ENCODE data around the gene YAF2.
"Not testable (repeated sequence)": the region's sequence is repeated elsewhere in the genome, so short reads cannot be mapped to it uniquely, and the experiment has no call there.

The YAF2 gene

DNA sequence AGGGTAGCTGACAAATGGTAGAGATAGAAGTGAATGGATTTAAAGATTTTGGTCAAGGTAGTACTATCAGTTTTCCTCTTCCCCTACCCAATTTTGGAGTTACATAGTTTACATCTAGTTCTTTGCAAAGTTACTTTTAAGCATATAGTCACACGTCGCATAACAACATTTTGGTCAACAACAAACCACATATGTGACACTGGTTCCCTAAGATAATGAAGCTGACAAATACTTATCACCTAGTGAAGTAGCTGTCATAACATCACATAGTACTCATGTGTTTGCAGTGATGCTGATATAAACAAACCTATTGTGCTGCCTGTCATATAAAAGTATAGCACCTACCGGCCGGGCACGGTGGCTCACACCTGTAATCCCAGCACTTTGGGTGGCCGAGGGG is 45.4 kb downstream of the YAF2 start:
- DNase-seq = no peak

DNA sequence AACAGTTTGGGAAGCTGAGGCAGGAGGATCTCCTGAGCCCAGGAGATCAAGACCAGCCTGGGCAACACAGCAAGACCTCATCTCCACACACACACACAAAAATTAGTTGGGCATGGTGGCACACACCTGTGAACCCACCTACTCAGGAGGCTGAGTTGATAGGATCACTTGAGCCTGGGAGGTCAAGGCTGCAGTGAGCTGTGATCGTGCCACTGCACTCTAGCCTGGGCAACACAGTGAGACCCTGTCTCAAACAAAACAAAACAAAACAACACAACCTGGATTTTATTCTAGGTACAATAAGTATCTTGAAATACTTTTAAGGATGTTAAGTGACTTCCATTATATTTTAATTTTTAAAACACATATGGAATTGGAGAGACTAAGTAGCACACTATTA is 45.8 kb downstream of the YAF2 start:
- DNase-seq = no peak

DNA sequence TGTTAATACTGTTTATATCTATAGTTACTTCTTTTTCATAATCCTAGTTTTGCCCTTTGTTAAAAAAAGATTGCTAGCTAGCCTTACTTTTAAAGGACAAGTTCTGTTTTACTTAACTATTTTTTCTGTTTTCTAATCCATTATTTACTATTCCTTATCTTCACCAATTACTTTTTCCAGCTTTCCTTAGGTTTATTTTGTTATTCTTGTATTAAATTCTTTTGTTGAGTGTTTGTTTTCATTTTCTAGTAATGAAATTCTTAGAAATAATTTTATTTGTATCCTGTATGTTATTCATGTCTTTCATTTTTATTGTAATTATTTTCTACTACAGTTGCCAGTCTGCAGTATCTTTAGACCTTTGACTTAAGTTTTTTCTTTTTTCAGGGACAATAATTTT is 47.7 kb downstream of the YAF2 start:
- no peak for DNase-seq

DNA sequence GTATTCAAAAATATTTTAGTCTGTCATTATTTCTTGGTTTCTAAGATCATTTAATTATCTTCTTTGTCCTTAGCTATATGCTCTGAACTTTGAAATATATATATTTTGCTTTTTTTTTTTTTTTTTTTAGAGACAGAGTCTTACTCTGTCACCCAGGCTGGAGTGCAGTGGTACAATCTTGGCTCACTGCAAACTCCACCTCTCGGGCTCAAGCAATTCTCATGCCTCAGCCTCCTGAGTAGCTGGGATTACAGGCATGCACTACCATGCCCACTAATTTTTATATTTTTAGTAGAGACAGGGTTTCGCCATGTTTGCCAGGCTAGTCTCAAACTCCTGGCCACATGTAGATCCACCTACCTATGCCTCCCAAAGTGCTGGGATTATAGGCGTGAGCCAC is 49.8 kb downstream of the YAF2 start:
- not testable (repeated sequence) for DNase-seq

DNA sequence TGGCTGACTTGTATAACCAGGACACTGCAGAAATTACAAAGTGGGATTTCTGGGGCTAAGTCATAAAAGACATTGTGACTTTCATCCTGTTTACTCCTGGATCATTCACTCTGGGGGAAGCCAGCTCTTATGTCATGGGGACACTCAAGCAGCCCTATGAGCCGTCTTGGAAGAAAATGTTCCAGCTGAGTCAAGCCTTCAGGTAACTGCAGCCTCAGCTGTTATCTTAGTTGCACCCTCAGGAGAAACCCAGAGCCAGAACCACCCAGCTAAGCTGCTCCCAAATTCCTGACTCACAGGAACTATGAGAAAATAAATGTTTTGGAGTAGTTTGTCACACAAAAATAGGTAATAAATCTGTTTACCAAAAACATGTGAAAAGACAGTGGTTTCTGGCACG is 50.2 kb downstream of the YAF2 start:
- no peak for DNase-seq

DNA sequence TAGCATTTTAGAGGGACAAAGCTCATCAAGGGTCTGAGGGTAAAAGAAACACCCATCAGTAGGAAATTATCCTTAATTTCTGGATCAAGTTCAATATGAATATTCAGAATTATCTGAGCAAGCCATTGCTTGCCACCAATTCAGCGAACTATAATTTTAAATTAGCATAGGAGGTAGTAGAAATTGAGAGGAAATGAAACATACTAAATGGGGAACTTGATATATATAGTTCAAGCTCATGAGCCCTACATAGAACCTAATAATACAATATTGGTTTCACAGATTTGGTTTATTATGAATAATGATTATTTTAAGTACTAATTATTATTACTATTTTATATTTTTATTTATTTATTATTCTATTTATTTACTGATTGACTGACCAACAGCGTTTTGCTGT is 51.3 kb downstream of the YAF2 start:
- no peak for DNase-seq

DNA sequence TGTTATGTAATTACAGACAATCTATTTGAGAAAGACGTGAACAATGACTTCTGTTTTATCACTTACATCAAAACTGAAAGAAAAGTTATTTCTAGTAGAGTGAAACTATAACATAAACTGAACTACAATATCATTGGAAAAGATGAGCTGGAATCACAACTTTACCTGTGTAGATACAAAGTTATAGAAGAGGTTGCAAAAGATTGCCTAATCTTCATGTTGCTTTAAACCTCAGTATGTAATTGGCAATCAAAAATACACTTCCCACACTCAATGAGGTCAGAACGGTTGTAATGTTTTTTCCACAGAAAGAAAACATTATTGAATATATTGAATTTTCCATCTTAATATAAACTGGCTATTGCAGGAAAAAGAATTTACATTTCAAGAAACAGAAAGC is 55.7 kb downstream of the YAF2 start:
- no peak for DNase-seq

DNA sequence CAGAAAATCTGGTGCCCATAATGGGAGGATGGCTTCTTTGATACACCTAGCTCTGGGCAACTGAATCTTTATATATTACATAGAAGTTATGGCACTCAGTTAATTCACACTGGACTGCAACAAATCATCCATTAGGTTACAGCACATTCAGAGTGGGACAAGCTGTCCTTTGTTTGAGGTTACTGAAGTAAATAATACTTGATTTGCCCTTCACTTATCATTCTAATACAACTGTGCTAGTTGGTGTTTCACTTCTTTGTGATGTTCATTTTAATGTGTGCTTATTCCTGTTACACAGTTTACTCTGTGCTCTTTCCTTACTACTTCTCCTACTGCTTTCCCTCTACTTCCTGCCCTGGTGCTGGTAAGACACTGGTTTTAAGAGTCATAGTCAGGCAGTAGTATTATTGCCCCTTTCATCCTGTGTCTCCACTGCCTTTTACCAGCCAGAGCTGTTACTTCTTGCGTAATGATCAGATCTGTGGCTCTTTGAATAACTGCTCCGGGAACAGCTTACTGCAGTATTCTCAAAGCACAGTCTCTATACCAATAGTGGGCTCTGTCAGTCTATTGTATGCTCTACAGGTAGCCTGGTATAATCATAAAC is 57.0 kb downstream of the YAF2 start:
- no peak for DNase-seq

DNA sequence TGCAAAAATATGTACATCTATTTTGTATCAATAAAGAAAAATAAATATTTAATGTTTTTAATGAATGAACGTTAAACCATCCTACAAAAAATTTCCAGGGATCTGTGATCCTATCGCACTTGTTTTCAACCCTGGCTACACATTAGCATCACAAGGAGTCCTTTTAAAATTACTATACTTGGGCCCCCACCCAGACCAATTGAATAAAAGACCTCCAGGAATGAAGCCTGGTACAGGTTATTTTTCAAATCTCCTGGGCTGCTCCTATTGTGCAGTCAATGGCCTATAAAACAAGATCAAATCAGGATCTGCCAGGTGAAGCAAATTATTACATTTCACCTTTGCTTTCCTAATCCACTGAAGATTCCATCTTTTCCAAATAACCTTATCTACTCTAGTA is 59.9 kb downstream of the YAF2 start:
- DNase-seq = no peak

DNA sequence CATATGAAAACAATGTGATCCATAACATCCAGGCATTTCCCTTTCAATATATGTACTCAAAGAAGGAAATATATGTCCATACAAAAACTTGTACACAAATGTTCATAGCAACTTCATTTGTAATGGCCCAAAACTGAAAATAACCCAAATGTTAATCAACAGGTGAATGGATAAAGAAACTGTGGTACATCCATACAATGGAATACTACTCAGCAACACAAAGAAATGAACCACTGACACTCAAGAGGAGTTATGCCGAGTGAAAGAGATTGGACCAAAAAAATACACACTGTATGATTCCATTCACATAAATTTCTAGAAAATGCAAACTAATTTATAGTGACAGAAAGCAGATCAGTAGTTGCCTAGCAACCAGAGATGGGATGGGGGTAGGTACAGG is 63.1 kb downstream of the YAF2 start:
- no peak for DNase-seq

DNA sequence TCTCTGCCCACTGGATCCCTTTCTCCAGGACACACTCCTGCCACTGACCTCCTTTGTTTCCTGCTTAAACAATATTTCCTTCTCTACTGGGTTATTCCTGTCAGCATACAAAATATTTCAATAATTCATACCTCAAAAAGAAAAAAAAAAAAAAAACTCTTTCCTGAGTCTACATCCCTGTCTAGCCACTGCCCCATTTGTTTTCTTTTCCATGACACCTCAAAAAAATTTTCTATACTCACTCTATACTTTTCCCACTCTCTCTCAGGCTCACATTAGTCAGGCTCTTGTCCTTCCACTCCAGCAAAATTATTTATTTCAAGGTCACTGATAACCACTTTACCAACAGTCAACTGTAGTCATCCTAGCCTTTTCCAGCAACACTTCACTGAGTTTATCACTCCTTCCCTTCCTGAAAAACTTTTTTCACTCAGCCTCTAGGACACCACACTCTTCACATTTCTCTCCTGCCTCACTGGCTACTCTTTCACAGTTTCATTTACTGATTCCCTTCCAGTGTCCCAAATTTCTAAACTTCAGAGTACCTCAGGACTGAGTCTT is 64.0 kb downstream of the YAF2 start:
- DNase-seq = no peak

DNA sequence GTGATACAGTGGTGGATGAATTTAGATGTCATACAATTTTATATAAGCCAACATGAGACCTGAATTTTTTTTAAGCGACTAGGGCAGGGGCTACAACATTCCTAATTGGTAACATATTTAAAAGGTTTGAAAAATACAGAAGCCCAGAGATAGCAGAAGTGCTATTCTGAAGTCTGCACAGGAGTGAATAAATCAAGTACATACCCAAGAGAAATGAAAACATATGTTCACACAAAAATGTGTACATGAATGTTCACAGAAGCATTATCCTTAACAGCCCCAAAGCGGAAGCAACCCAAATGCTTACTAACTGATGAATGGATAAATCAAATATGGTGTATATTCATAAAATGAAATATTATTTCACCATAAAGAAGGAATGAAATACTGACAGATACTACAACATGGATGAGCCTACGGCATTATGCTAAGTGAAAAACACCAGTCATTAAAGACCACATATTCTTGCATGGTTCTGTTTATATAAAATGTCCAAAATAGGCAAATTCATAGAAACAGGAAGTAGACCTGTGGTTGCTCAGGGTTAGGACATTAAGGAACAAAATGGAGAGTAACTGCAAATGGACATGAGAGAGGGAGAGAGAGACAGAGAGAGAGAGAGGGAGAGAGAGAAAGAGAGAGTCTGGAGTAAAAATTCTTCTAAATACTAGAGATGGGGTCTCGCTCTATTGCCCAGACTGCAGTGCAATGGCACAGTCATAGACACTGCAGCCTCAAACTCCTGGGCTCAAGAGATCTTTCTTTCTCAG is 65.4 kb downstream of the YAF2 start:
- DNase-seq = no peak

DNA sequence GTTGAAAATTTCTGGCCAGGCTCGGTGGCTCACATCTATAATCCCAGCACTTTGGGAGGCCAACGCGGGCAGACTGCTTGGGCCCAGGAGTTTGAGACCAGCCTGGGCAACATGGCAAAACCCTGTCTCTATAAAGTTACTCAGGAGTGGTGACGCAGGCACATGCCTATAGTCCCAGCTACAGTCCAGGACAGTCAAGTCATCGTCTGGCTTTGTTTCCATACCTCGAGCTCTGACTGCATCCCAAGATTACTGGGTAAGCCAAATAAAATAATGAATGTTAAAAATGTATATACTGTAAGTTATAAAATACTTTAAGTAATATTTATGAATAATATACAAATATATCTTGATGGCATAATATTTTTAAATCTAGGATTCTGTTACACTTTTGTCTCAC is 70.3 kb downstream of the YAF2 start:
- DNase-seq = no peak

DNA sequence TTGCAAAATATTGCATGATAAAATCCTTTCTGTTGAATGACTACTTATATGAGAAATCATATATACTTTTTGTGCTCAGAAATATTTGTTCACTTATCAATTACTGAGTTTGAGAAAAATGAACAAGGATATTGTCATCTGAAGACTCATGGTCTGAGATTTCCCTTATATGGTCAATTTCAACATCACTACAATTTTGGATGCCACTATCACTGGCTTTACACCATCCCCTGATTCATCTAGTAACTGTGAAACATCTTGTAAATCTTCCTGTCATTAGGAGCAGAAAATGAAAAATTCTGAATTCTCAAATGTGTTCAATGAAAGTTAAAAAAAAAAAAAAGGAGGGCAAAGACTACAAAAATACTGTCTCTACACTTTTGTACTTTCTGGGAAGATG is 71.5 kb downstream of the YAF2 start:
- no peak for DNase-seq

DNA sequence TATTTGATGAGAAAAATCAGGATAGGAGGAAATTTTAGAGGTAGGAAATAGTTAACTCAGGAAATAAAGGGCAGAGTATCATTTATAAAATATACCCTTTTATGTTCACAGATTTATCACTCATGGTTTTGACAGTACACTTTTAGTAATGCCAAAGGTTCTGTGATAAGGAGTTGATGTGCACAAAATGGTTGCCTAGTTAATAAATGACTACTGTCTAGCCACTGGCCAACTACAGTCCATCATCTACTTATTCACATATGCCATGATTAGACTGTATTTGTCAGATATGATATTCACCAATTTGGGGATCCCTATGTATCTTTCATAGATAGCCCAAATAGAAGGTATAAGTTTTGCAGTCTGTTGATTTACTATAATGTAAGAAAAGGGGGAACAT is 74.1 kb downstream of the YAF2 start:
- DNase-seq = no peak

DNA sequence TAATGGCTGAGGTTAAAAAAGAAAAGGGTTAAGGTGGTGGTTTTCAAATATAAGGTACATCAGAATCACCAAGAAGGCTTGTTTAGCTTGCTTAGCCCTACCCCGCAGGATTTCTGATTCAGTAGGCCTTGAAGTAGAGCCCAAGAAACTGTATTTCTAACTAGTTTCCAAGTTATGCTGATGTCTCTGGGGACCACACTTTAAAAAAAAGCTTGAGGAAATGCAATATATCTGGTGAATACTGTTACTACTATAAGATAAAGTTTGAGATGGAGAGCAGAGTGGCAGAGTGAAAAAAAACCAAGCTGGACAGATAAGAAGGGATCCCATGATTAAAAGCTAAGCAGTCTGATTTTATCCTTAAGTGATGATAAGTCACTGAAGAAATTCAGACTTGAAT is 75.1 kb downstream of the YAF2 start:
- no peak for DNase-seq

DNA sequence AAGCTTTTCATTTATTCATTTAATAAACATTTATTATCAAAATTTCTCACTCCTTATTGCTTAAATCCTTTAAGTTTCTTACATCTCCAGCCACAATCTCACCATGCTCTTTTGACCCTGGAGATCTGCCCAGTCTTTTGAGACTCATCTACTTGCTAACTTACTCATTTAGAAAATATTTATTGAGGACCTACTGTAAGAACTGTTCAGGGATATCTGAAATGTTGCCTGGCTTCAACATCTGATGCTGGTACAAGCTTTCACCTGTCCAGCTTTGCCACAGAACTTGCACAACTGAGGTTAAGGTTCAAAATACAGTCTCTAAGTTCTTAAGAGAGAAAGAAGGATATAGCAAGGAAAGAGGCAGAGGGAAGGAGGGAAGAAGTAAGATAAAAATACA is 75.9 kb downstream of the YAF2 start:
- DNase-seq = no peak

DNA sequence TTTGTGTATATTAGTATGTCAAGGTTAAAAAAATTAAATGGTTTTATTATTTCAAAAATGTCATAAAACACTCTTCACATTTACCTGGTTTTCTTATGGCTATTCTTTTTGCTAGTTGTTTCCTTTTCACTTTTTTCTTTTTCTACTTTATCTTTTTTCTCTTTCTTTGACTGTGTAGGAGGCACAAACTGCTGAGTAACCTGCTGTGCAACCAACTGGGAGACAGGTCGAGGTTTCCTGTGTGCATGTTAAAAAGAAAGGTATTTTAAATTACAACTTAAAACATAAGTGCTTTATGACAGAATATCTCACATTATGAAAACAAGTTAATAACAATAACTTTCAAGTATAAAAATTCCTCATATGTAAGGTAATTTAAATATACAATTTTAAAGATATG is 76.5 kb downstream of the YAF2 start:
- DNase-seq = no peak

DNA sequence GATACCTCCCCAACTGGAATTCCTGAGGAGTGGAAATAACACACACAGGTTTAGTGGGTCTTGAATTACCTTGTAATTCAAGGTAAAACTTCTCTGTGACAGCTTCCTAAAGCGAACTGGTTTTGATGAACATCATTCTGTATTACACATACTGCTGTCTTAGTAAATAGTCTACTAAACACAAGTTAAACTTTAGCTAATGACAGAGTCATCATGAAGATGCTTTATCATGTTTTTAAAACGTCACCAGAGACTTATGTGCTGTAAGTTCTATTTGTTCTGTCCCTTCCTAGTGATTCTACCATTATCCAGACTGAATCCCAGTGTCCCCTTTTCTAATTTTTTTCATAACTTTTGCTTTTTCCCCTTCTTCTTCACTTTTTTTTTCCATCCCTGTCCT is 81.8 kb downstream of the YAF2 start:
- DNase-seq = no peak

DNA sequence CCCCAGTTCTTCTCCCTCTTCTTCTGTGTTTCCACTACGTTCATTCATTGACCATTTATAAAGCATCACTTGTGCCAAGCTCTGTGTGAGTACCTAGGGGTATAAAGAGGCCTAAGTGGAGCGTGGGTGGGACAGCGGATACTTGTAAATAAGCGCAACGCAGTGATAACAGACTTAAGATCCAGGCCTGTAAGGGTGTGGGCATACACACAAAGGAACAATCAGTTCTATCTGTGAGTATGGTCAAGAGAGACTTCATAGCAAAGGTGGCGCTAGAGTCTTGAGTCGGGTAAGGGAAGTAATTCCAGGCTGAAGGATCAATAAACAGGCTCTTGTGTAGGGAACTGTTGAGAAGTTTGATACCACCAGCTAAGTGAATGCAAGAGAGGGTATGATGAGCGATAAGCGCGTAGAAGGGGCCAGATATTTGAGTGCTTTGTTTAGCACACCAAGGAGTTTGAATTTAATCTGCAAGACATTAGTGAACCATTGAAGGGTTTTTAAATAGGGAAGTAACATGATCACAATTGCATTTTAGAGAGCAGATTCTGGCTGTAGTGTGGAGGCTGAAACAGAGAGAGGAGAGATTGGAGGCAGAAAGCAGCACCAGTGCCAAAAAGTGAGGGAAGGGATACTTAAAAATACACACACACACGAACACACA is 92.4 kb downstream of the YAF2 start:
- no peak for DNase-seq

DNA sequence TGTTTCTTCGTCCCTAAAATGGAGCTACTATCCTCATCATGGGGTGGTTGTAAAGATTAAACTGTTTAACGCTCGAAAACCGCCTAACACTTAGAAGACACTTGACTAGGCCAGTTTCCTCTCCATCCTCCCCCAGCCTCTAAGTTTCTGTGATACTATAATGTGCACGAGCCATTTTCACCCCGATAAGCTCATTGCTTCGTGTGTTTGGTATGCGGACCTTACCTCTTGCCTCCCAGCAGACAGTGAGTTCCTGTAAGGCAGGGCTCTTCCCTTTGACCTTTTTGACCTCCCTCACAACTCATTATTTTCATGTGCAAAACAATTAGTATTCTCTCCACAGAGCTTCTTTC is 92.9 kb downstream of the YAF2 start:
- no peak for DNase-seq

DNA sequence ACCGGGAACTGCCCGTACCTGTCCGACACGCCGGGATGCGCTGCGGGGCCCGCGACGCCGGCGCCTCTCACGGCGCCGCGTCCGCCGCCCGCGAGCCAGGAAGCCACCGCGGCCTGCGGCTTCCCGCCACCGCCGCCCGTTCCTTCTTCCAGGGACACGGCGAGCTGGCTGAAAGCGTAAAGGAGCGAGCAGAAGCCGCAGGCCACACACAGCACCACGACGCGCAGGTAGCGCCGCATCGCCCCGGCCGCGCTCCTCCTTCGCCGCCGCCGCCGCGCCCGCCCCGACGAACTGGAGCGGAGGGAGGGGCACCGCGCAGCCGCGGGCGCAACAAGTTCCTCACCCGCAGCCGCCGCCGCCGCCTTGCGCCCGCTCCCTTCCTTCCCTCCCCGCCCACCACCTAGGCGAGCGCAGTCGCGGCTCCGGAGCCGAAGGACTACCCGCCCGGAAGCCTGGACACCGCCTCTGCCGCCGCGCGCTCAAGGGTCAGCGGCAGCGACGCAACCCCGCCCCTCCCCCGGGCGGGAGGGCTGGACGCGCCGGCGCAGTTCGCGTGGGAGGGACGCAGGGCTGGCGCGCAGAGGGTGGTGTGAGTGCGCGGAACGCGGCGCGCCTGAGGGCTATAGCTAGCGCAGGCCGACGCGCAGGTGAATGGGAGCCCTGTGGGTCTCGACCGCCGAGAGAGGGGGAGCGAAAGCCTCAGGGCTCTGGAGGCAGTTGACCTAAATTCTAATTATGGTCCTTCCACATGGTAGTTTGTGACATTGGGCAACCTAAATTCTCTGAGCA is 93.4 kb downstream of the YAF2 start, which contains the start of gene GXYLT1:
TSS of gene GXYLT1 (minus strand) at position 467 of the 789 bp plus-strand sequence. CDS start at position 239, 228 bp downstream.
- DNase-seq = peak; percentile 79

DNA sequence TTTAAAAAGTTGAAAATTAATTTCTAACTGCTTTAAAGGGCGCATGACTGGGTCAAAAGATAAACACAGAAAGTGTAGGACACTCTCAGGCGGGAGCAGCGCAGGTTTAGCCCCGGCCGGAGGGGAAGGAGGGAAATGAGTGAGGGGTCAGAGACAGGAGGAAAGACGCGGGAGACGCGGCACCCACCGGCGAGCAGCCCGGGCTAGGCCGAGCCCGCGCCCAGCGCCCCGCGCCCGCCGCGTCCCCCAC is 94.0 kb downstream of the YAF2 start:
- no peak for DNase-seq
